Measurements from ENCODE around the gene APOL6.

- TF ChIP-seq CTCF (IDR thresholded peaks at IDR 0.05 in 2 of 3, conservative IDR thresholded peaks at IDR 0.05 in 1 of 3; ENCODE audit: control insufficient read depth in 2 of 3, extremely low read depth in 1 of 3, insufficient read depth in 1 of 3, low read depth in 3 of 3, low read length in 3 of 3) (no peak), TAF1 (IDR thresholded peaks at IDR 0.05; ENCODE audit: borderline replicate concordance, low read depth, low read length) (no peak)
Measured at GRCh38 chr22:35685731-35686130, 37.5 kb downstream of the APOL6 start.
